Amygdala (tissue), 56 donors: ENCODE results near the gene IL31RA.
"Not testable (repeated sequence)": the region's sequence is repeated elsewhere in the genome, so short reads cannot be mapped to it uniquely, and the experiment has no call there.

ENCODE experiments used
- DNase-seq, 56 donors: peaks; one replicate each; lab custom pipeline; 2025; lab: John Stamatoyannopoulos, UW

IL31RA gene

GRCh38 chr5:55923865-55924500 is 72.8 kb downstream of the IL31RA start:
- no peak for DNase-seq

GRCh38 chr5:55924744-55925143 is 73.6 kb downstream of the IL31RA start:
- DNase-seq = no peak

- no peak for DNase-seq
Observed at GRCh38 chr5:55925181-55925580, 74.0 kb downstream of the IL31RA start.

GRCh38 chr5:55925712-55926111 is 74.6 kb downstream of the IL31RA start:
- no peak for DNase-seq

GRCh38 chr5:55926476-55926875 is 75.3 kb downstream of the IL31RA start:
- DNase-seq = no peak

- DNase-seq = no peak
Observed at GRCh38 chr5:55927861-55928655, 76.9 kb downstream of the IL31RA start.

GRCh38 chr5:55929020-55929799 is 78.1 kb downstream of the IL31RA start:
- DNase-seq = no peak

GRCh38 chr5:55932700-55933099 is 81.5 kb downstream of the IL31RA start:
- no peak for DNase-seq

GRCh38 chr5:55933377-55934114 is 82.4 kb downstream of the IL31RA start:
- DNase-seq = no peak

GRCh38 chr5:55934115-55934613 is 83.0 kb downstream of the IL31RA start:
- no peak for DNase-seq

- no peak for DNase-seq
Observed at GRCh38 chr5:55934720-55935119, 83.6 kb downstream of the IL31RA start.

GRCh38 chr5:55935371-55935770 is 84.2 kb downstream of the IL31RA start:
- DNase-seq = no peak

- DNase-seq = peak in 49 of 56 donors; percentile 8 to 85 (median 43)
Observed at GRCh38 chr5:55936100-55936693, 85.0 kb downstream of the IL31RA start.

GRCh38 chr5:55937598-55937997 is 86.4 kb downstream of the IL31RA start:
- not testable (repeated sequence) for DNase-seq

GRCh38 chr5:55941154-55941553 is 90.0 kb downstream of the IL31RA start:
- DNase-seq = not testable (repeated sequence)

- no peak for DNase-seq
Observed at GRCh38 chr5:55959208-55959607, 108.1 kb downstream of the IL31RA start.

- DNase-seq = no peak
Observed at GRCh38 chr5:55960779-55961178, 109.6 kb downstream of the IL31RA start.

- DNase-seq = no peak
Observed at GRCh38 chr5:55965525-55965924, 114.4 kb downstream of the IL31RA start.

- DNase-seq = no peak
Observed at GRCh38 chr5:55966284-55966683, 115.1 kb downstream of the IL31RA start.

- no peak for DNase-seq
Observed at GRCh38 chr5:55969956-55970355, 118.8 kb downstream of the IL31RA start.
